ENCODE measurements around the gene GSTT2B.

GRCh38 chr22:23938328-23939016, 22.5 kb downstream of the GSTT2B start:
- TF ChIP-seq CTCF (IDR thresholded peaks at IDR 0.05), result no peak
- TF ChIP-seq EZH2 (IDR thresholded peaks at IDR 0.05; ENCODE audit: borderline replicate concordance, insufficient read depth, low read depth, low read length, poor library complexity, severe bottlenecking), result no peak

Data from B cell (primary cell).